HCEC 1CT (cell line): ENCODE results near the gene UBAC1.
"Not testable (repeated sequence)": the region's sequence is repeated elsewhere in the genome, so short reads cannot be mapped to it uniquely, and the experiment has no call there.

ENCODE experiments used
- DNase-seq: peaks from one replicate; pipeline ENCODE4 v3.0.0-alpha.2; 2017

Gene UBAC1

DNA sequence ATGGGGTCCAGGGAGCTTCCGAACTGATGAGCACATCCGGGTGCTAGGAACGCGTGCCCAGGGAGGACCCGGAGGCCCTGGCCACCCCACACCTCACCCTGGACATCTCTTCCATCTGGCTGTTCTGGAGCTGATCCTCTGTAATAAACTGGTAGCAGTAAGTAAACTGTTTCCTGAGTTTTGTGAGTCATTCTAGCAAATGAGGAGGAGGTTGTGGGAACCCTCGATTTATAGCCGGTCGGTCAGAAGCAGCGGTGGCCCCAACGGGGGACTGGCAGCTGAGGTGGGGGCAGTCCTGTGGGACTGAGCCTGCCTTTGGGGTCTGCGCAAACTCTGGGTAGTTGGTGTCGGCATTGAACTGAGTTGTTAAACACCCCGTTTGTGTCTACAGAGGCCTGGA is 15.4 kb upstream of the UBAC1 start:
- DNase-seq, result no peak

DNA sequence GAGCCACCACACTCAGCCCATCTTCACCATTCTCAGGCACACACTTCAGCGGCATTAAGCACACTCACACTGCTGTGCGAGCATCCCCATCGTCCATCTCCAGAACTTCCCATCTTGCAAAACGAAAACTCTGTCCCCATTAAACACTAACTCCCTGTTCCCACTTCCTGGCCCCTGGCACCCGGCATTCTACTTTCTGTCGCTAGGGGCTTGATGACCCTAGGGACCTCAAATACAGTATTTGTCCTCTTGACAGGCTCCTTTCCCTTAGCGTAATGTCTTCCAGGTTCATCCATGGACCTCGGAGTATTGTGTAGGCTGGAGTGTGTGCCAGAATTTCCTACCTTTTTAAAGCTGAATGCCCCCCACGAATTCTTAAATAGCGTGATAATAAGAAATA is 14.7 kb upstream of the UBAC1 start:
- DNase-seq, result no peak

DNA sequence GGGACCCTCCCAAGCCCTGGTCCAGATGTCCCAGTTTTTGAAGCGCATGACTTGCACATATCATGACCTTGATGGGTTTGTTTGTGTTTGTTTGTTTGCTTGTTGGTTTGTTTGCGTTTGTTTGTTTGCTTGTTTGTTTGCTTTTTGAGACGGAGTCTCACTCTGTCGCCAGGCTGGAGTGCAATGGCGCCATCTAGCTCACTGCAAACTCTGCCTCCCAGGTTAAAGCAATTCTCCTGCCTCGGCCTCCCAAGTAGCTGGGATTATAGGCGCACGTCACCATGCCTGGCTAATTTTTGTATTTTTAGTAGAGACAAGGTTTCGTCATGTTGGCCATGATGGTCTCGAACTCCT is 13.0 kb upstream of the UBAC1 start:
- DNase-seq, result no peak

DNA sequence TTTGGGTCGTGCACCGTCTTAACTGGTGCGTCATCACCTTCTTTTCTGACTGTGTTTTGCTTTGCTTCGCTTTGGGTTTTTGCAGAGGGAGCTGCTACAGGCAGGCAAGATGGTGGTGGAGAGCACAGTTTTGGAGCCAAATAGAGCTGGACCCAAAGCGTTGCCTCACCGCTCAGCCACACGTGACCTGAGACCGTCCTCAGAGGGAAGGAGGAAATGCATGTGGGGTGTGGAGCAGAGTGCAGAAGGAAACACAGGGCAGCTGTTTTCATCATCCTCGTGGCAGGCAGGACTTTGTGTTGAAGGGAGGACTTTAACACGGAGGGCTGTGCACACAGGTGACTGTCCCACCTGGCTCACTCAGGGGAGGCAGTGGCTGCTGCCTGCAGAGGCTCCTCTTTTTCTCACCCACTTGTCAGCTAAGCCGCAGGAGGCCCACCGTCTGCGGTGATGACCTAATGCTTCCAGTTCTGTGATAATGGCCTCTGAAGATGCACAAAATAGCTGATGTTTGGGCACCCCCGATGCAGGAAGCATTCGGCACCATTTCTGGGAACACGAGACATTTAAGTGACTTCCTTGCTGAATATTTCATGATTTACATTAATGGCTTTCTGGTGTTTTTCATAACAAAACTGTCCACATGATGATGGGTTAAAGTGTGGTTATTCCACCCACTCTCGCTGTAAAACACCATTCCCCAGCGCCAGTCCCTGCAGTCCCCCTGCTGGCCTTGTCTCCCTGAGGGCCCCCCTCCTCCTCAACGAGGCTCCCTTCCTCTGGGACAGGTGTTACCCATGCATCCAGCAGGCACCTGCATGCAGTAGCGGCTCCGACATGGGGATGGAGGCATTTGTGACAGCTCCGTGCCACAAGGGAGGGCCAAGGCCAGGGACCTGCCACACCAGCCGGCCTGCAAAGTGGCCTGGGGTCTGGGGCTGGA is 12.4 kb upstream of the UBAC1 start:
- DNase-seq, result no peak

GRCh38 chr9:135971892-135972291 is 10.7 kb upstream of the UBAC1 start:
- DNase-seq, result no peak

- DNase-seq, result no peak
Observed at GRCh38 chr9:135971111-135971766, 10.1 kb upstream of the UBAC1 start.

DNA sequence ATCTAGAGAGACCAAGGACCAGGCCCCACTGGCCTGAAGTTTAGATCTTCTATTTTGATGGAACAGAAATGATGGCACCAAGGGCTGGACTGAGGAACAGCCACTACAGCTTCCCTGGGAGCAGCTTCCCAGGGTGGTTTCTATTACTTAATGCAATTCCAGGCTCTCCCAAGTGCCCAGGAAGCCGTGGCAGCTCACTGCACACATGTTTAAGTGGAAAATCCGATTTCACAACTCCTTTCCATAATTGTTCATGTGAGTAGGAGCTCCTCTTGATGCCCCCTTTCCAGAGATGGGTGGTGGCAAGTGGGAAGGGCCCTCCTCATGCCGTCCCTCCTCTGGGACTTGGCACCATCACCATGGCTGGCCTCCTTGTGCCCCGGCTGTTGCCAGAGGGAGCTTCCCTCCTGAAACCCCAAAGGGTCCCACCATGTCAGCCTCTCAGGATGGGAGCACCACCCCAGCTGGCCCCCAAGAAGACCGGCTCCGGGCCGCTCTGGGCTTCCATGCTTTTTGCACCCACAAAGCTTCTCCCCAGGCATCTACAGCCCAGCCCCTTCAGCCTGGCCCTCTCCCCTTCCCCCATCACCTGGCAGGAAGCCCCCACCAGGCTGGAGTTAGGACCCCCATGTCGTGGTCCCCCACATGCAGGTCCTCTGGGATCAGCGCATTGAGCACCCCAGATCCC is 9.1 kb upstream of the UBAC1 start:
- no peak for DNase-seq

GRCh38 chr9:135969064-135969683 is 8.0 kb upstream of the UBAC1 start:
- peak; percentile 38 for DNase-seq

DNA sequence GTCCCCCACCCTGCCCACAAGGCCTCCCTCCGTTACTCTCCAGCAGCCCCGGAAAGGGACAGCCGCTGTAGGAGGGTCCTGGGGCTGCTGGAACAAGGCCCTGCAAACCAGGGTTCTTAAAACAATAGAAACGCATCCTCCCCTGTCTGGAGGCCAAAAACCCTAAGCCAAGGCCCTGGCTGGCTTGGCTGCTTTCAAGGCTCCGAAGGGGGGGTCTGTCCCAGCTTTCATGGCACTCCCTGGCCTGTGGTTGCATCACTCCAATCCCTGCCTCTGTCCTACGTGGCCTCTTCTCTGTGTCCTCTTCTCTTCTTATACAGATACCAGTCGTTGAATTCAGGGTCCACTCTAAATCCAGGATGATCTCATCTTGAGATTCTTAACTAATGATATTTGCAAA is 7.4 kb upstream of the UBAC1 start:
- DNase-seq, result no peak

- no peak for DNase-seq
Observed at GRCh38 chr9:135968083-135968476, 6.9 kb upstream of the UBAC1 start.

DNA sequence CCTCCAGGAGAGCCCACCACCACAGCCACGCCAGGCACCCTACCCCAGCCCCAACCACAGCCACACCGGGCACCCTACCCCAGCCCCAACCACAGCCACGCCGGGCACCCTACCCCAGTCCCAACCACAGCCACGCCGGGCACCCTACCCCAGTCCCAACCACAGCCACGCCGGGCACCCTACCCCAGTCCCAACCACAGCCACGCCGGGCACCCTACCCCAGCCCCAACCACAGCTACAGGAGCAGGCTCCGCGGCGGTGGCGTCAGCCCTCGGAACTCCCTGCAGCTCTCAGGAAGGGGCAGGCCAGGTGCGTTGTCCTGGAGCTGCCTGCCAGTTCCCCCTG is 5.7 kb upstream of the UBAC1 start:
- DNase-seq, result not testable (repeated sequence)

- no peak for DNase-seq
Observed at GRCh38 chr9:135965124-135965756, 4.1 kb upstream of the UBAC1 start.

DNA sequence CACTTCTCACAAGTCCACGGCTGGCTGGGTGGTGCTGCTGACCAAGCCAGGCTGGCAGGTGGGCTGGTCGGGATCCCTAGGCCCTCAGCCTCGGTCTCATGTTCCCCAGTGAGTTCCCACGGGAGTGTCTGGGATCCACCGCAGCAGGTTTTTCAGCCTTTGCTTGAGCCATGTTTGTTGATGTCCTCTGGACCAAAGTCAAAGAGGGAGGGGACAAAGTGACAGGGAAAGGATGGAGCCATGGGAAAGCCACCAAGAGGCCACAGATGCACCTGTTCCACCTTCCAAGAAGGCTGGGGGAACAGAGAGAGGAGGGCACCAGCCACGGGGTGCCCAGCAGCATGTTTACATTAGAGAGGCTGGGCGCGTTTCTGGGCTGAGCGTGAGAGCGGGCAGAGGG is 2.8 kb upstream of the UBAC1 start:
- no peak for DNase-seq

DNA sequence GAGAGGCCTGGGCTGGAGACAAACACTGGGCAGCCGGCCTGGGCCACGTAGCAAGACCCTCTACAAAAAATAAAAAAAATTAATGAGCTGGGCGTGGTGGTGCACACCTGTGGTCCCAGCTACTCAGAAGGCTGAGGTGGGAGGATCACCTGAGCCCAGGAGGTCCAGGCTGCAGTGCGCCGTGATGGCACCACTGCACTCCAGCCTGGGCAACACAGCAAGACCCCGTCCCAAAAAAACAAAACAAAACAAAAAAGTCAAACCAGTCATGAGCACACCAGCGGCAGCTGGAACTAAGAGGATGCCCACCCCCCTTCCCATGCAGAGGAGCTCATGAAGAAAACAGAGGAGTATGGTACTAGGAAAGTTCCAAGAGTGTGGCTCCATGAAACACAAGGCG is 2.2 kb upstream of the UBAC1 start:
- no peak for DNase-seq

GRCh38 chr9:135962696-135963307 is 1.6 kb upstream of the UBAC1 start:
- DNase-seq, result no peak

DNA sequence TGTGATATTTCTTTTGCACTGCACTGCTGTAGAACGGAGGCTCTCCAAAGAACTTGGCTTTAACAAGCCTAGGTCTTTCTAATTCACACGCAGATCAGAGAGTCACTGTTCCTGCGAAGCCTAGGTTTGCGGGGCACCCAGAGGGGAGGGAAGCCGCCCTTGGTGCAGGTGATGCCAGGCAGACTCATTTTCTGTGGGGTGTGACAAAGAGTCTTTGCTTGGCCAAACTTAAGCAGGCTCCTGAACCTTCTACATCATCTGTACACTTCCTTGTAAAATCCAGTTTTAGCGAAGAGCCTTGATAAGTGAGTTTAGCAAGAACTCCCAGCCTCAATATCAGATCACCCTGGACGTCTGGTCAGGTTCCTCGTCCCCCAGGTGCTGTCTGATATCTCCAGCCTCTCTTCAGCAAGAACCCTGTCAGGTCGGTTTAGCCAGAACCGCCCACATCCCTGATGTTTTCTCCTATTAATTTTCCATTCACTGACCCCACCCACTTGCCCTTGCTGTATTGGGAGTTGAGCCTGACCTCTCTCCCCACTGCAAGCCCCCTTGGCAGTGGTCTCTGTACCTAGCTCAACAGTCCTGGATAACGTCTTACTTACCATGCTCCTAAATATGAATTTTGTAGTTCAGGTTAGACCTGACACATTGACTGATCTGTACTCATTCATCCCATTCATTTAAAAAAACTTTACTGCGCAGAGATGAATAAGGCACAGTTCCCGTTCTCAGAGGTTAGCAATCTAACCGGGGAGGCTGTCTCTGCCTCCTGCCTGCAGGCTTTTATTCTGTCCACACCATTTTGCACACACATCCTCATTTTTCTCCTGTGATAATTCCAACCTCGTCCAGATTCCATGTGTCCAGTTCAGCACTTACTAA is 880 bp upstream of the UBAC1 start:
- DNase-seq, result no peak

- DNase-seq, result no peak
Observed at GRCh38 chr9:135960411-135961276, 529 bp downstream of the UBAC1 start.

- no peak for DNase-seq
Observed at GRCh38 chr9:135959814-135960213, 1.4 kb downstream of the UBAC1 start.

DNA sequence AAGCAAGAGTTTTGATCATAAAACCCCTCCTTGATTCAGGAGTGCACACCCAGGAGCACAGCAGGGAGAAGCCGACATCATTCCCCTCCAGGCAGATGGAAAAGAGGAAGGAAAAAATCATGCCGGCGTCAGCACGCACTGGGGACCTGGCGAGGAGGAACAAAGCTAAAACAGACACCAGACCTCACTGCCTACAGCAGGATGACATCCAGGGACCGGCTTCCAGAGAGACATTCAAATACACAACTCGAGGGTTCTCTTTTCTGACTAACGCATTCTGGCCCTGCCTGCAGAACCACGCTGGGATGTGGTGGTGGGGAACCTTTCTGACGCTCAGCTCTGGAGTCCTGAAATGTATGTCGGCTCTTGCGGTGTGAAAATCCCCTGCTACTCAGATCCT is 2.7 kb downstream of the UBAC1 start:
- no peak for DNase-seq

DNA sequence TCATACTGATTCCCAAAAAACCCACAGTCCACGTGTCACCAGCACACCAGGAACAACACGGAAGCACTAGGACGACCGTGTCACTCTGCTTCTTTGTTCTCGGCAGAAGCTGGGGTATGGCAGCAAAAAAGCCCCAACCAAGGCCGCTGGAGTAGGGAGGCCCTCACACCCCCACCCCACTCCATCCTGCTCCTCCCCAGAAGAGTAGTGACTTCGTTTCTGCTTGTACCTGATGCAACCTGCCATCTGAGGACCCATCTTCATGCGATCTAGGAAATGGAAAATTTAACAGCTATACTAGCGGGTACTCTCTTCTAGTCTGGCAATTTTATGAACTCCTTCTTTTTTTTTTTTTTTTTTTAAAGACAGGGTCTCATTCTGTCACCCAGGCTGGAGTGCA is 3.7 kb downstream of the UBAC1 start:
- no peak for DNase-seq

GRCh38 chr9:135956802-135957174 is 4.4 kb downstream of the UBAC1 start:
- DNase-seq, result no peak
